ENCODE measurements around the gene ABHD17A.

ABHD17A gene

DNA sequence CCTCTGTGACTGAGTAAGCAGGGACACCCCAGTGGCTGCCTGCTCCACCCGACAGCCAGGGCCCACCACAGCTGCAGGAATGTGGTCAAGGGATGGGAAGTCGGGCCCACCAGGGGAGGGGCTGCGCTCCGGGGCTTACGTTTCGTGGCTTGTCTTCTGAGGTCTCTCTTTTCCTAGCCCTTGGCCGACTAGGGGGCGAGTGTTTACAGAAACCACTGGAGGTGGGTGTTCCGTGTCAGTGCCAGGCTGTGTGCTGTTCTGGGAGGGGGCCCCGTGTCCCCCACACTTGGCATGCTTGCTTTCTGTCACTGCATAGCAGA is 24.4 kb upstream of the ABHD17A start:
- peaks cover 25% of the 10 kb centered on the region for H3K4me1 ChIP-seq (ENCODE audit: control insufficient read depth, insufficient read depth, low read length)
- no peaks in the 10 kb centered on the region for H3K27me3 ChIP-seq (ENCODE audit: control insufficient read depth, insufficient read depth, low read length)
- H3K9me3 ChIP-seq (replicated peaks; ENCODE audit: low read length) = no peaks in the 10 kb centered on the region
- H3K9ac ChIP-seq (ENCODE audit: low read depth, low read length) = no peak overlapping the region
- H3K4me2 ChIP-seq (ENCODE audit: low read length) = peak overlapping the region; percentile 27
- H3K4me3 ChIP-seq (ENCODE audit: low read length) = no peak overlapping the region
- peaks cover 12% of the 10 kb centered on the region for H3K36me3 ChIP-seq (ENCODE audit: insufficient read depth, low read length)

DNA sequence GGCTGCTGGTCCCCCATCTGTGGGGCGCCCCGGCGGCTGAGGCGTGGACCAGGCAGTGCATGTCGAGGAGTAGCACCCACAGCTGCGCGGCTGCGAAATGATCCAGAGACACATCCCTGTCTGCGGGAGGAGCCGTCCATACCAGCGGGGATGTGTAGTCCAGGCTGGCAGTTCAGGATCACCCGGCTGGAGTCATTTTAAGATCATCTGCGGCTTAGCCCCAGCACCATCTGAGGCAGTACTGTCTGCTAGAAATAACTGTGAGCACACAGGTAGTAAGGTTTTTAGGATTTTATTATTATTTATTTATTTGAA is 23.0 kb upstream of the ABHD17A start:
- Histone ChIP-seq H3K9ac (ENCODE audit: low read depth, low read length) (peak overlapping the region; percentile 52), H3K4me2 (ENCODE audit: low read length) (peak overlapping the region; percentile 76), H3K27me3 (ENCODE audit: control insufficient read depth, insufficient read depth, low read length) (no peaks in the 10 kb centered on the region), H3K4me3 (ENCODE audit: low read length) (peak overlapping the region; percentile 34), H3K9me3 (replicated peaks; ENCODE audit: low read length) (no peaks in the 10 kb centered on the region), H3K4me1 (ENCODE audit: control insufficient read depth, insufficient read depth, low read length) (peaks cover 25% of the 10 kb centered on the region), H3K36me3 (ENCODE audit: insufficient read depth, low read length) (peaks cover 7% of the 10 kb centered on the region)

DNA sequence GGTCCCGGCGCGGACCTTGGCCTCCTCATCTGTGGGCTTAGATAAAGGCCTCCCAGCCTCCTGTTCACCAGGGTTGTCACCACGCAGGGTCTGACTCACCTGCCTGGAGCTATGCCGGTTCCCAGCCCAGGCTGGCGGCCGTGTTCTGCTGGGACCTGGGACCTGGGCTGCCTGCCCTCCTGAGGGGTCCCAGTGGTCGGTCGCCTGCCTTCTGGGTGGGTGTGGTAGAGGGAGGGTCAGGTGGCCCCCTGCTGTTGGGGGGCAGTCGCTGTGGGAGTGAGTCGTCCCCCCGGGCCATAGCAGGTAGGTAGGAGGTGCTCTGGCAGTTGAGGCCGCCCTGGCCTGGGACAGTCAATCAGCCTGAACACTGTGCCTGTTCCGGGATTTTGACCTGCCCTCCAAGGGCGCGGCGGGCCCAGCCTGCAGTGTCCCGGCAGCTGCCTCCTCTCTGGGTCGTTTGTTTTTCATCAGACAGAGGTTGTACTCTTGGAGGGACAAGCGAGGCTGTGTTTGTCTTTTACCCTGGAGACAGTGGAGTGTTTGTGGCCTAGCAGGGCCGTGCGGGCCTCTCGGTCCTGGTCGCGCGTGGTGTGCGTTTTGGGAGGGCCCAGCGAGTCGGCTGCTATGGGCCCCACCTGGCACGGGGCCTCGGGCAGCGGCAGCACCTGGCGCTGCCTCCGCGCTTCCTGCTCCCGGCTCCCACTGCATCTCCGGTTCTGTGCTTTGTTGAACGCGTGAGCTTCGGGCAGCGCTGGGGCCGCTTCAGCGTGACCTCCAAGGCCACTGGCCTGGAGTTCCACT is 22.5 kb upstream of the ABHD17A start:
- Histone ChIP-seq H3K4me3 (ENCODE audit: low read length) (peak overlapping the region; percentile 34), H3K9me3 (replicated peaks; ENCODE audit: low read length) (no peaks in the 10 kb centered on the region), H3K9ac (ENCODE audit: low read depth, low read length) (peak overlapping the region; percentile 52), H3K27me3 (ENCODE audit: control insufficient read depth, insufficient read depth, low read length) (no peaks in the 10 kb centered on the region), H3K36me3 (ENCODE audit: insufficient read depth, low read length) (peaks cover 4% of the 10 kb centered on the region), H3K4me1 (ENCODE audit: control insufficient read depth, insufficient read depth, low read length) (peaks cover 25% of the 10 kb centered on the region), H3K4me2 (ENCODE audit: low read length) (peak overlapping the region; percentile 76)

DNA sequence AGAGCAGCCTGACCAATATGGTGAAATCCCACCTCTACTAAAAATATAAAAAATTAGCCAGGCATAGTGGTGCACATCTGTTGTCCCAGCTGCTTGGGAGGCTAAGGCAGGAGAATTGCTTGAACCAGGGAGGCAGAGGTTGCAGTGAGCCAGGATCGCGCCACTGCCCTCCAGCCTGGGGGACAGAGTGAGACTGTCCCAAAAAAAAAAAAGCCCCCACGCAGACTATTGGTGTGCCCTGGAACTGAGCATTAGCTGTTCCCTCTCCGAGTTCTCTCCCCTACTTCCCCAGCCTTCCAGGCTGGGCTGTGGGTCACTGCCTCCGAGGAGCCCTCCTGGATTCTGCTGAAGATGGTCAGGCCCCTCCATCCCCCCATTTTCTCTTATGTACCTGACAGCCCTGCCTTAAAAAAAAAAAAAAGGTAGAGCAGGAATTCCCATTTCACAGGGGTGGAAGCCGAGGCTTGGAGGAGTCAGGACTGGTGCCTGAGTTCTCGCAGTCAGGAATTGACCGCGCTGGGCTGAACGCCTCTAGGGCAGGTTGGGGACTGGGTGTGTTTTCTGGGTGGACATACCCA is 21.8 kb upstream of the ABHD17A start:
- H3K36me3 ChIP-seq (ENCODE audit: insufficient read depth, low read length) = peaks cover 4% of the 10 kb centered on the region
- no peaks in the 10 kb centered on the region for H3K27me3 ChIP-seq (ENCODE audit: control insufficient read depth, insufficient read depth, low read length)
- no peaks in the 10 kb centered on the region for H3K9me3 ChIP-seq (replicated peaks; ENCODE audit: low read length)
- peak overlapping the region; percentile 76 for H3K4me2 ChIP-seq (ENCODE audit: low read length)
- H3K4me3 ChIP-seq (ENCODE audit: low read length) = no peak overlapping the region
- H3K4me1 ChIP-seq (ENCODE audit: control insufficient read depth, insufficient read depth, low read length) = peaks cover 25% of the 10 kb centered on the region
- peak overlapping the region; percentile 52 for H3K9ac ChIP-seq (ENCODE audit: low read depth, low read length)

GRCh38 chr19:1905863-1906375 is 20.6 kb upstream of the ABHD17A start:
- no peaks in the 10 kb centered on the region for H3K27me3 ChIP-seq (ENCODE audit: control insufficient read depth, insufficient read depth, low read length)
- peak overlapping the region; percentile 78 for H3K4me3 ChIP-seq (ENCODE audit: low read length)
- peaks cover 25% of the 10 kb centered on the region for H3K4me1 ChIP-seq (ENCODE audit: control insufficient read depth, insufficient read depth, low read length)
- peak overlapping the region; percentile 98 for H3K4me2 ChIP-seq (ENCODE audit: low read length)
- H3K9ac ChIP-seq (ENCODE audit: low read depth, low read length) = peak overlapping the region; percentile 86
- no peaks in the 10 kb centered on the region for H3K9me3 ChIP-seq (replicated peaks; ENCODE audit: low read length)
- H3K36me3 ChIP-seq (ENCODE audit: insufficient read depth, low read length) = peaks cover 4% of the 10 kb centered on the region

- peaks cover 4% of the 10 kb centered on the region for H3K36me3 ChIP-seq (ENCODE audit: insufficient read depth, low read length)
- H3K27me3 ChIP-seq (ENCODE audit: control insufficient read depth, insufficient read depth, low read length) = no peaks in the 10 kb centered on the region
- peak within 1 kb of the TSS; percentile 78 for H3K4me3 ChIP-seq (ENCODE audit: low read length)
- peaks cover 25% of the 10 kb centered on the region for H3K4me1 ChIP-seq (ENCODE audit: control insufficient read depth, insufficient read depth, low read length)
- H3K9me3 ChIP-seq (replicated peaks; ENCODE audit: low read length) = no peaks in the 10 kb centered on the region
- H3K9ac ChIP-seq (ENCODE audit: low read depth, low read length) = peak within 1 kb of the TSS; percentile 86
- peak within 1 kb of the TSS; percentile 98 for H3K4me2 ChIP-seq (ENCODE audit: low read length)
Observed at GRCh38 chr19:1905110-1905862, 20.0 kb upstream of the ABHD17A start, which contains the start of the genes ADAT3 and SCAMP4. Gene ADAT3 (plus strand): TSS chr19:1905399. CDS start chr19:1912048, 6,649 bp downstream. Gene SCAMP4 (plus strand): TSS chr19:1905399. CDS start chr19:1915020, 9,621 bp downstream.

DNA sequence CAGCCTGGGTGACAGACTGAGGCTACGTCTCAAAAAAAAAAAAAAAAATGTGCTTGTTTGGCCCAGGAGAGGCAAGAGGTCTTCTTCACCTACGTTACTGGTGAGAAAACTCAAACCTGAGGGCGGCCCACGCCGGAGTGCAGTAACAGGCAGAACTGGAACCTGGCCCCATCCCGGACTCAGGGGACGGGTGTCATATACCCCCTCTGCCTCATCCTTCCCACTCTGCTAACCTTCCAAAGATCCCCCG is 19.5 kb upstream of the ABHD17A start:
- Histone ChIP-seq H3K9ac (ENCODE audit: low read depth, low read length) (peak overlapping the region; percentile 86), H3K4me1 (ENCODE audit: control insufficient read depth, insufficient read depth, low read length) (peaks cover 21% of the 10 kb centered on the region), H3K27me3 (ENCODE audit: control insufficient read depth, insufficient read depth, low read length) (no peaks in the 10 kb centered on the region), H3K4me2 (ENCODE audit: low read length) (peak overlapping the region; percentile 76), H3K36me3 (ENCODE audit: insufficient read depth, low read length) (peaks cover 4% of the 10 kb centered on the region), H3K4me3 (ENCODE audit: low read length) (peak overlapping the region; percentile 62), H3K9me3 (replicated peaks; ENCODE audit: low read length) (no peaks in the 10 kb centered on the region)

GRCh38 chr19:1902923-1903322 is 17.6 kb upstream of the ABHD17A start:
- Histone ChIP-seq H3K27me3 (ENCODE audit: control insufficient read depth, insufficient read depth, low read length) (no peaks in the 10 kb centered on the region), H3K4me3 (ENCODE audit: low read length) (no peak overlapping the region), H3K4me2 (ENCODE audit: low read length) (no peak overlapping the region), H3K36me3 (ENCODE audit: insufficient read depth, low read length) (no peaks in the 10 kb centered on the region), H3K4me1 (ENCODE audit: control insufficient read depth, insufficient read depth, low read length) (peaks cover 13% of the 10 kb centered on the region), H3K9me3 (replicated peaks; ENCODE audit: low read length) (no peaks in the 10 kb centered on the region), H3K9ac (ENCODE audit: low read depth, low read length) (no peak overlapping the region)

- Histone ChIP-seq H3K4me3 (ENCODE audit: low read length) (no peak overlapping the region), H3K9me3 (replicated peaks; ENCODE audit: low read length) (no peaks in the 10 kb centered on the region), H3K27me3 (ENCODE audit: control insufficient read depth, insufficient read depth, low read length) (no peaks in the 10 kb centered on the region), H3K36me3 (ENCODE audit: insufficient read depth, low read length) (no peaks in the 10 kb centered on the region), H3K9ac (ENCODE audit: low read depth, low read length) (no peak overlapping the region), H3K4me1 (ENCODE audit: control insufficient read depth, insufficient read depth, low read length) (peaks cover 16% of the 10 kb centered on the region), H3K4me2 (ENCODE audit: low read length) (no peak overlapping the region)
Observed at GRCh38 chr19:1901940-1902404, 16.7 kb upstream of the ABHD17A start.

DNA sequence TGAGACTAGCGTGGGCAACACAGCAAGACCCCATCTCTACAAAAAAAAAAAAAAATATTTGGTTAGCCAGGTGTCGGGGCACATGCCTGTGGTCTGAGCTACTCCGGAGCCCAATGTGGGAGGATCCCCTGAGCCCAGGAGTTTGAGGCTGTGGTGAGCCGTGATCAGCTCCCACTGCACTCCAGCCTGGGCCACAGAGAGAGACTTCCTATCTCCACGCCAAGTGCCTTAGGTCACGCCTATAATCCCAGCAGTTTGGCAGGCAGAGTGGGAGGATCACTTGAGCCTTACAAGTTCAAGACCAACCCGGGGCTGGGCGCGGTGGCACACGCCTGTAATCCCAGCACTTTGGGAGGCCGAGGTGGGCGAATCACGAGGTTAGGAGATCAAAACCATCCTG is 11.2 kb upstream of the ABHD17A start:
- no peaks in the 10 kb centered on the region for H3K27me3 ChIP-seq (ENCODE audit: control insufficient read depth, insufficient read depth, low read length)
- H3K4me3 ChIP-seq (ENCODE audit: low read length) = no peak overlapping the region
- no peaks in the 10 kb centered on the region for H3K9me3 ChIP-seq (replicated peaks; ENCODE audit: low read length)
- no peaks in the 10 kb centered on the region for H3K36me3 ChIP-seq (ENCODE audit: insufficient read depth, low read length)
- H3K4me1 ChIP-seq (ENCODE audit: control insufficient read depth, insufficient read depth, low read length) = peaks cover 10% of the 10 kb centered on the region
- no peak overlapping the region for H3K9ac ChIP-seq (ENCODE audit: low read depth, low read length)
- no peak overlapping the region for H3K4me2 ChIP-seq (ENCODE audit: low read length)

- Histone ChIP-seq H3K9me3 (replicated peaks; ENCODE audit: low read length) (no peaks in the 10 kb centered on the region), H3K36me3 (ENCODE audit: insufficient read depth, low read length) (no peaks in the 10 kb centered on the region), H3K4me3 (ENCODE audit: low read length) (no peak overlapping the region), H3K27me3 (ENCODE audit: control insufficient read depth, insufficient read depth, low read length) (no peaks in the 10 kb centered on the region), H3K9ac (ENCODE audit: low read depth, low read length) (no peak overlapping the region), H3K4me1 (ENCODE audit: control insufficient read depth, insufficient read depth, low read length) (peaks cover 10% of the 10 kb centered on the region), H3K4me2 (ENCODE audit: low read length) (no peak overlapping the region)
Observed at GRCh38 chr19:1893791-1894190, 8.5 kb upstream of the ABHD17A start.

Measured in skeletal muscle satellite cell (primary cell).